GM12892 (cell line): ENCODE results near the gene RUFY2.

Source experiments
- POLR2A ChIP-seq: IDR thresholded peaks from 2 replicates; pipeline ENCODE4 v1.6.1; 2011; ENCODE audit warnings: low read depth, low read length, control low read depth
- TAF1 ChIP-seq: IDR thresholded peaks from 2 replicates; pipeline ENCODE4 v1.6.1; 2011; ENCODE audit warnings: low read depth, mild to moderate bottlenecking, control low read depth, low read length, borderline replicate concordance

- TF ChIP-seq POLR2A (no peak), TAF1 (no peak)
These were observed 44.5 kb downstream of the RUFY2 start for GRCh38 chr10:68362590-68362989.
